Measurements from ENCODE around the gene MMP2.
A peak's percentile ranks its signal among the peaks of the same experiment; 100 is the strongest.

MMP2 gene

GRCh38 chr16:55521792-55522191 lies 42.8 kb downstream of the MMP2 start:
- no peak for DNase-seq

DNA sequence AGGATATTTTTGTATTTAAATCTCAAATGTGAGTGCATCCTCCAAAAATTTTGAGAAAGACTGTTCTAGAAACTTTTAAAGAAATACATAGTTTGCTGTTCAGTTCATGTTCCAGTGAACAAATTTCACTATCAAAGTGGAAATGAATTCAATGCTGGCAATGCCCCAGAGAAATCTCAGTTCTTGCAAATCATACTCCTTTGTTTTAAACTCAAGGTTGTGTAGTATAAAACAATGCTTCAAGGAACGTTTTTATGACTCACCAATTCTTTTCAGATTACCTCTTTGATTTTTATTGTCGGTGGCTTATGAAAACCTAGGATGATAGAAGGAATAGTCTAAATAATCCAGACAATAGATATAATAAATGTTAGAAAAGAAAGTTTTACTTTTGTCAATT lies 47.4 kb downstream of the MMP2 start:
- no peak for DNase-seq

- no peak for DNase-seq
Measured at GRCh38 chr16:55527885-55528284, 48.9 kb downstream of the MMP2 start.

- DNase-seq, result no peak
Measured at GRCh38 chr16:55529018-55529417, 50.0 kb downstream of the MMP2 start.

DNA sequence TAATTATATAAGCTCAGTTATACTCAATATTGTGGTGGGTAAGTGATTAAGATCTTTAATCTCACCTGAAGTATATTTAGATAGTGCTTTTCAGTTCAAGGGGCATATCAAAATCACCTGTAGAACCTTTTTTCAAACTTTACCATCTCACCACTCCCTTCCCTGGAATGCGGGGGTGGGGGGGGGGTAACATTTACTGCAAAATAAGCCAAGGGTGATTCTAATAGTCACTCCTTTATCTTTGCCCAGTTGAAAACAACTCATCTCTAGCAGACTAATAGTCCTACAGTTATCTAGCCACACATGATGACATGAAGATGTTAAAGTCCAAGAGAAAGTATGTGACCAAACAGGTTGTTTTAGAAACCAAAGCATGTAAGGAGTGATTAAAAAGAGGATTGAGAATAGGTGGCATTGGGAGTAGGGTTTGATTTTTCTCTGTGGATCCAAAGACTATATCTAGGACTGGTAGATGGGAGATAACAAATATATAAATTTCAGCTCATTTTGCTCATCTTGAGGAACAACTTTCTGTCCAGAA lies 51.4 kb downstream of the MMP2 start:
- no peak for DNase-seq

- DNase-seq, result no peak
Measured at GRCh38 chr16:55532227-55532626, 53.2 kb downstream of the MMP2 start.

DNA sequence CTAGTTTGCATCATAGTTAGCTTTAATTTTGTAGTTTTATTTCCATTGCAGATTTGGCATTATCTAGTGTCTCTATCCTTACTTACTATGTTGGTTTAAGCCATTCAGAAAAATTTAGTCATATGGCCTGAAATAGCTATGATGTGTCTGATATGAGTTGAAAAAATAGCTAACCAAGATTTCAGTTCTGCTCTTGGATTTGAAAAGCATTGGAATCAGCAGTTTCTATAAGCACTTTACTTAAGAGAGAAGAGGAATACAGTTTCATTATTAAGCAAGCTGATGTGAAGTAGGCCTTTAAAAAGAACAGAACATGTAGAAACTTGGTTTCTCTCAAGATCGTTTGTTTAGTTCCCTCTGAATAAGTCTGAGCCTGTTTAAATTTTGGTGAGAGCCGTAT lies 55.8 kb downstream of the MMP2 start:
- DNase-seq, result no peak

- no peak for DNase-seq
Measured at GRCh38 chr16:55539049-55539448, 60.1 kb downstream of the MMP2 start.

GRCh38 chr16:55539488-55539887 lies 60.5 kb downstream of the MMP2 start:
- DNase-seq, result no peak

DNA sequence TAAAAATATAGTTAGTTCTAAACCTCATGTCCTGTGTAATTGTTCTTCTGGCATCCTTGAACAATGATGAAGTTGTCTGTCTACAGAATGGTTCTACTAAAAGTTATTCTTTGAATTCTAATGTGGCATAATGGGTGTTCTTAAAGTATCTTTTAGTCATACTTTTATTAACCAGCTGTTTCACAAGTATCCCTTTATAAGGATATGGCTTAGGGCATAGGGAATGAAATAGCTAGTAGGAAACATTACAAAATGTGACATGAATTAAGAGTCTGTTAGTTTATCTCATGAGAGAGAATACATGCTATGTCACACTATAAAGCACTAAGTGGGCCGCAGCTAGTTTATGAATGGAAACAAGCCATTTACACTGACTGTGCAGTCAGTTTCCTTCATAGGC lies 61.2 kb downstream of the MMP2 start:
- no peak for DNase-seq

GRCh38 chr16:55542459-55543082 lies 63.6 kb downstream of the MMP2 start:
- DNase-seq, result peak; percentile 56

DNA sequence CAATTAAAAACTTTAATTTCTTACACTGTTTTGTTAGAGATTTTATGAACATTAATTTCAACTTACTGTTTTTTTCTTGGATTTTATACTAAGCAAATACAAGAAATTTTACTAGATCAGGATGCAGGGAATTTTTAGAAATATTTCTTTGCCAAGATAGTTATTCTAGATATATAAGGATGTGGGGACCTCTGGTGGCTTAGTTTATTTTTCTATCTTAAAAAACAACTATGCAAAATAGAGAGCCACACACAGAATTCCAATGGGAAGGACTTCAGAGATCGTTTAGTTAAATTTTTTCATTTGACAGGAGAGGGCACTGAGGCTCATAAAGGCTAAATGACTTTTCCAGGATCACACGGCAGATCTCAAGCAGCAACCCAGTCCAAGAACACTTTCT lies 64.5 kb downstream of the MMP2 start:
- peak; percentile 14 for DNase-seq

DNA sequence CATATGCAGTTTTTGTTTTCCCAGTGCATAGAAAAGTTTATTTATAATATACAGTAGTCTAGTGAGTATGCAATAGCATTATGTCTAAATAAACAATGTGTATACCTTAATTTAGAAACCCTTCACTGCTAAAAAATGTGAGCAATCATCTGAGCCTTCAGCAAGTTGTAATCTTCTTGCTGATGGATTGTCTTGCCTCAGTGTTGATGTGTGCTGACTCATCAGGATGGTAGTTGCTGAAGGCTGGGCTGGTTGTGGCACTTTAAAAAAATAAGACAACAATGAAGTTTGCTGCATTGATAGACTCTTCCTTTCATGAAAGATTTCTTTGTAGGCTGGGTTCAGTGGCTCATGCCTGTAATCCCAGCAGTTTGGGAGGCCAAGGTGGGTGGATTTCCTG lies 73.6 kb downstream of the MMP2 start:
- DNase-seq, result peak; percentile 37

DNA sequence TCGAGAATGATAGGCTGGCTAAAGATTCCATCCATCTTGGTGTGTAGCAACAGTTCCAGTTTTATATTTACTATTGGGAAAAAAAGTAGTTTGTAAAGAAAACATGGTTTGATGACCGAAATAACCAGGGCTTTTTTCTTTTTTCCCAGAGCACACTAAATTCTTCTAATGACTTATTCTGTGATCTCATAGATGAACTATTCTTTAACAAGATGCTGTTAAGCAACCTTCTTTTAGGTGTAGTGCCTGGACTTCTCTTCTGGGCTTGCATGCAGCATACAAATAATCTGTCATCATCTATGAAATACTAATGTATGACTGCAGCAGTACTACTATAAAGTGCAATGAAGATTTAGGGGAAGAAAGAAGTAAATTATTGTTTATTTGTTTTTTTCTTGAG lies 76.4 kb downstream of the MMP2 start:
- DNase-seq, result no peak

Measured in amniotic stem cell (primary cell).